ENCODE data around the gene TIMM29. TPM values are rescaled to one million over a fixed set of nuclear protein-coding genes. Genes with fewer than 3 reads are reported as not detected.
A peak's percentile ranks its signal among the peaks of the same experiment; 100 is the strongest.

Gene TIMM29
- total and polyA plus RNA-seq, 2 of the 13 experiments (the other 11 are each of a cell fraction or from before 2014, with no cell fraction given): 7.1 to 33.8 TPM

GRCh38 chr19:10929402-10929794, 787 bp downstream of the TIMM29 start (continued):
- no peak for TF ChIP-seq KMT2B (CRISPR knock-in tag; IDR thresholded peaks at IDR 0.05)
- TF ChIP-seq FOXO4 (CRISPR knock-in tag; conservative IDR thresholded peaks at IDR 0.05): no peak
- no peak for TF ChIP-seq SRY (CRISPR knock-in tag; IDR thresholded peaks at IDR 0.05)
- no peak for TF ChIP-seq FIP1L1 (IDR thresholded peaks at IDR 0.05; ENCODE audit: borderline replicate concordance, insufficient read depth, low read depth, low read length)
- TF ChIP-seq HNF4G (IDR thresholded peaks at IDR 0.05; ENCODE audit: borderline replicate concordance, low read depth, low read length): no peak
- TF ChIP-seq HNF4G (CRISPR knock-in tag; IDR thresholded peaks at IDR 0.05; ENCODE audit: borderline replicate concordance, low read depth): no peak
- peak; percentile 4; the same call in 1 of the 2 replicates for TF ChIP-seq ZNF687 (CRISPR knock-in tag; IDR thresholded peaks at IDR 0.05)
- no peak for TF ChIP-seq ZNF501 (CRISPR knock-in tag; IDR thresholded peaks at IDR 0.05)
- TF ChIP-seq ZNF34 (CRISPR knock-in tag; IDR thresholded peaks at IDR 0.05; ENCODE audit: borderline replicate concordance): no peak

All from HepG2 (cell line).